Hippocampal formation (tissue), 2 donors: ENCODE data around the gene RBPJ.

Experiments used
- DNase-seq, 2 donors: peaks; one replicate each; lab custom pipeline; 2025; lab: John Stamatoyannopoulos, UW

The RBPJ gene

DNA sequence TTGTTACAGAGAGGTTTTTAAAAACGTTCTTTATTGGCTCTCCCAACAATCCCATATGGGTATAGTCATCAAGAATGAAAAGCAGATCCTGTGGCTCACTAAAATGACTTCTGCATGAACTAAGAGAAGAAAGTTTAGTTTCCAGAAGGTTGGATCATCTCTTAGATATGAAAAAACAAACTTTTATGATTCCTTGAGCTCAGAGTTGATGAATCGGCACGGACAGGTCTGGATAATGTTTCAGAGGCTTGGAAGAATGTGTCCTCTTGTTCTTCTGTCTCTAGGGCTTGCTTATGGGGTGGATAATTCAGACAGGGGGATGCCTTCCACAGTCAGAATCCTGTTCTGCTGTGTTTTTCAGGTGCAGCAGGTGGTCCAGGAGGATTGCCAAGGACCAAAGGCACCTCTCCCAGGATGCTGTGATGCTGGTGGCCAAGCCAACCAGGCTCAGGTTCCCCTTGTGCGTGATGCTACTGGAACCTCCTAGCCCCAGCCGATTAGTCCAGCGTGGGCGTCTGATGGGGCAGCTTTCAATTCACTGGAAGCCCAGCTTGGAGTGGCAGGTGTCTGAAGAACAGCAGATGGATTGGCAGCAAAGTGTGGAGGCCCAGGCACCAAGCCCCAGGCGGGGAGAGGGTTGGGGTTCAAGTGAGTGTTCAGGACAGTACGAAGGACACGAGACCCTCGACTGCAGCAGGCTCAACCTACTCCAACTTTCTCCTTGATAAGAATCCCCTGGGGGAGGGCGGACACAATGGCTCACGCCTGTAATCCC, 139.1 kb downstream of the RBPJ start:
- DNase-seq: no peak

GRCh38 chr4:26462874-26463273, 142.1 kb downstream of the RBPJ start:
- no peak for DNase-seq

- no peak for DNase-seq
These were observed 142.6 kb downstream of the RBPJ start for GRCh38 chr4:26463386-26463785.

- DNase-seq: no peak
These were observed 143.7 kb downstream of the RBPJ start for GRCh38 chr4:26464420-26465095.

- no peak for DNase-seq
These were observed 145.9 kb downstream of the RBPJ start for GRCh38 chr4:26466578-26467270.

DNA sequence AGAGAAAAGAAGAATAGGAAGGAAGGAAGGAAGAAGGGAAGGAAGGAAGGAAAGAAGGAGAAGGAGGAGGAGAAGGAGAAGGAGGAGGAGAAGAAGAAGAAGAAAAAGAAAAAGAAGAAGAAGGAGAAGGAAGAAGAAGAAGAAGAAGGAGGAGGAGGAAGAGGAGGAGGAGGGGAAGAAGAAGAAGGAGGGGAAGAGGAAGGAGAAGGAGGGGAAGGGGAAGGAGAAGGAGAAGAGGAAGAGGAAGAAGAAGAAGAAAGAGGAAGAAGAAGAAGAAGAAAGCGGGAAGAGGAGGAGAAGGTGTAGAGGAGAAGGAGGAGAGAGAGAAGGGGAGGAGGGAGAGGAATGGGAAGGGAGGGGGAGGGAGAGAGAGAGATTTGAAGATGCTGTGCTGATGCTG, 146.9 kb downstream of the RBPJ start:
- no peak for DNase-seq

DNA sequence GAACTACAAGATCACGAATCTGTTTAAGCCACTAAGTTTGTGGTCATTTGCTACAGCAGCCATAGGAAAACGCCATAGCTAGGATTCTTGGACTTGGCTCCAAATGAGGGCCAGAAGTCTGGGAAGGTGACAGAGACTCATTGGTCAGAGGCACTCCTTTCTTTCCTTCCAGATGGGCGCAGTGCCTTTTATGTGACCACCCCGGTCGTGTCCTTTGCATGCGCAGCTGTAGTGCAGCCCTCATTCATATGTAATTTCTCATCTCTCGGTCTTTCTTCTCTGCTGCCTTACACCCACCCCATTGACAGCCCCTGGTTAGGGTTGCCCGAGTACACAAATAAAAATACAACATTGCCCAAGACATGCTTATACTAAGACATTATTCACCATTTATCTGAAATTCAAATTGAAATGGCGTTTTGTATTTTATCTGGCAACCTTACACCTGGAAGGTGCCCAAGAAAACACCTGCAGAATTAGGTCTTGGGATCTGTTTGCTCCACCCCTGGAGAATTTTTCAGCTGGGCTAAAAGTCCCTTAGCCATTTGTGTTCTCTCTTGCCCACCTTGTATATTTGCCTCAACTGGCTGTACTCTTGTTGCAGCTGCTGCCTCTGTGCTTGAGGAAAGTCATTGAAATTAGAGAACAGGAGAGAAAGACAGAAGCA, 147.6 kb downstream of the RBPJ start:
- no peak for DNase-seq

GRCh38 chr4:26468977-26469376, 148.2 kb downstream of the RBPJ start:
- DNase-seq: no peak

GRCh38 chr4:26471890-26472289, 151.1 kb downstream of the RBPJ start:
- no peak for DNase-seq

GRCh38 chr4:26473893-26474292, 153.1 kb downstream of the RBPJ start:
- no peak for DNase-seq

DNA sequence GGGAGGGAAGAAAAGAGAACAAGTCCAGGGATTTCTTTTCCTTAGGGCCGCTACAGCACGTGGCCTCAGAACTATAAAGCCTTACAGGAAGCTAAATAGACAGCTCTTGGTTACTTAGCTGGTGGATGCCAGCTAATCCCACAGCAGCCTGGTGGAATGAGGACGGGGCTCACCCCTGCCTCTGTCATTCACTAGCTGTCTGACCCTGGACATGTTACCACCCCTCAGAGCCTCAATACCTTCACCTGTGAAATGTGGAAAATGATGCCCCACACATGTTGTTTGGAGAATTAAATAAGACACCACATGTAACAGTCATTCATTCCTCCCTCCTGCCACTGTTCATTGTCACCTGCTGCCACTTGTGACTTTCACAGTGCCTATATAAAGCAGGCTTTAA, 153.7 kb downstream of the RBPJ start:
- no peak for DNase-seq

DNA sequence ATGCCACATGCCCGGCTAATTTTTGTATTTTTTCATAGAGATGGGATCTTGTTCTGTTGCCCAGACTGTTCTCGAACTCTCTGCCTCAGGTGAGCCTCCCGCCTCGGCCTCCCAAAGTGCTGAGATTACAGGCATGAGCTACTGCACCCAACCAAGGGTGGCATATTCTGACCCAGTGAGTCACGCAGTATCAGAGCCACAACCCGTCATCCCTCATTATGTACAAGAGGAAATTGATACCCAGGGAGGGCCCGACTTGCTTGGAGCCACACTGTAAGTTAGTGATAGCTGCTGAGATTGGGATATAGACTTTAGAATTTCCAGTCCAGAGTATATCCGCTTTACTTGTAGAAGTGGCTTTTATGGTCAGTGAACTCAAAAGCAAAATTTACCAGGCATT, 154.9 kb downstream of the RBPJ start:
- DNase-seq: no peak

DNA sequence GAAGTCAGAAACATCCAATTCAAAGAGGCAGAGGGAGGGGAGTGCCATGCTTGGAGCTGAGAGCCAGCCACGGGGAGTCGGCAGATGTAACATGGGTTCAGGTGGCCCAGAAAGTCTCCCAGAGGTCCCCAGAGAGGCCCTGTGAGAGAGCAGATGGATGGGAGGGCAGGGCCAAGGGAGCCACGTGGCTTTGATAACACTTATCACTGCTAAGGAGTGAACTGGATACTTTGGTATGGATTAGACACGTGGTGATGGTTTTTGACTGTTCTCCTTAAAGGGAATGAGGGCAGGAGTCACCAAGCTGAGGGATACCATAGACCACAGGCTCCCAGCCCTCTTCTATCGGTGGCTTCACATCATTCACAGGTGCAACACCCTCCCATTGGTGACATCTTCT, 155.7 kb downstream of the RBPJ start:
- no peak for DNase-seq

DNA sequence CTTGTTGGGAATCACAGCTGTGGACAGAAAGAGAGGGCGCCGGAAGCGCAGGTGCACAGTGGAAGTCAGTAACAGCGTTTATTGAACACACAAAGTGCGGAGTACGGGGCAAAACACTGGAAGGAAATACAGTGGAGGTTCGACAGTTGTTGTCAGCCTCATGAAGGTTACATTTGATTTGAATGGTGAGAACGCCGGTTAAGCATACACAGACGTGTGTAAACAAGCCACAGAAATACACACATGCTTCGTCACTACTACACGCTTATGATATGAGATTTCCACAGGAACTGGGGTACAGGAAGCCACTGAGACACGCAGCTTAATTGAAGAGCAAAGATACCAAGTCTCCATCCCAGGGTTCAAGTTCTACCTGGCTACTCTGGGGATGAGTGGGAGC, 157.5 kb downstream of the RBPJ start:
- DNase-seq: no peak

- DNase-seq: no peak
These were observed 162.0 kb downstream of the RBPJ start for GRCh38 chr4:26482508-26483462.

DNA sequence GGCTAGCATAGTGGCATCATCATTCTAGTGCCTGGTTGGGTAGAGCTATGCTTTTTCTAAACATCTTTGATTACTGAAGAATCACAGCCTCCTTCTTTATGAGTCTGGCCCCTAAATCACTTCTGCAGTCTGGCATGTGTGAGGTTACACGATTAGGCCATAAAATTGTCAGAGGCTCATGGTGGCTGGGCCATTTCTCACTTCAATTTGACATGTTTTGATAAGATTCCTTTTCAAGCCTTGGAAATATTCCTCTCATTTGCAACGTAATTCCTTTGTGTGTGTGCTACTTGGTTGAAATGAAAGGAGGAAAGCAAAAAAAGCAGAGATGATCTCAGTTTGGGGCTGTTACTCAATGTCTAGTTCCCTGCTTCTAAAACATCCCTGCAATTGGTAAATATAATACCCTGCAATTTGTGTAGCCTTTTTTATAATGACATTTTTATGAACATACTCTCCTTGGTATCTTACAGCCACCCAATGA, 163.3 kb downstream of the RBPJ start:
- DNase-seq: no peak

DNA sequence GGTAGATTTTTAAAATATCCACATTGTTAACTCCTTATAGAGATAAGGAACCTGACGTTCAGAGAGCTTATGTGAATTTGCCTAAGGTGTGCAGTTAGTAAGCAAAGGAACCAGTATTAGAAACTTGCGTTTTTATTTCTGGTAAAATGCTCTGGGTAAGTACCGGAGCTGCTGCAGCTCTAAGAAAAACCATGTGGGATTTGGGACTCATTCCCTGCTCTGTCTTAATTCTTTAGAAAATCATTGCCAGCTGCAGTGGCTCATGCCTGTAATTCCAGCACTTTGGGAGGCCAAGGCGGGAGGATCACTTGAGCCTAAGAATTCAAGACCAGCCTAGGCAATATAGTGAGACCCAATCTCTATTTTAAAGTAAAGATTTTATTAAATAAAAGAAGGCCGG, 163.7 kb downstream of the RBPJ start:
- DNase-seq: no peak
